SIG-M5 treated with dmso at 0.1 percent for 504 hours (cell line): ENCODE results near the gene LILRB3.
"Not testable (repeated sequence)": the region's sequence is repeated elsewhere in the genome, so short reads cannot be mapped to it uniquely, and the experiment has no call there.

Experiments
- DNase-seq: peaks from one replicate; lab custom pipeline; 2025; ENCODE audit not compliant: unreplicated experiment; lab: John Stamatoyannopoulos, UW

The LILRB3 gene

GRCh38 chr19:54222474-54223276 is at the start of gene LILRB3:
TSS of gene LILRB3 (minus strand) at chr19:54223007. CDS start at chr19:54222976, 31 bp downstream.
- DNase-seq: not testable (repeated sequence)

- DNase-seq: not testable (repeated sequence)
Observed at GRCh38 chr19:54272181-54272580, 49.4 kb upstream of the LILRB3 start.

- DNase-seq: not testable (repeated sequence)
Observed at GRCh38 chr19:54271587-54271986, 48.8 kb upstream of the LILRB3 start.

- DNase-seq: peak; percentile 17
Observed at GRCh38 chr19:54271106-54271505, 48.3 kb upstream of the LILRB3 start.

GRCh38 chr19:54268936-54269335 is 46.1 kb upstream of the LILRB3 start:
- DNase-seq: no peak

- DNase-seq: peak; percentile 36
Observed at GRCh38 chr19:54266133-54266532, 43.3 kb upstream of the LILRB3 start.

GRCh38 chr19:54262470-54262869 is 39.7 kb upstream of the LILRB3 start:
- no peak for DNase-seq

GRCh38 chr19:54262066-54262465 is 39.3 kb upstream of the LILRB3 start:
- DNase-seq: no peak

- DNase-seq: no peak
Observed at GRCh38 chr19:54257116-54257480, 34.3 kb upstream of the LILRB3 start, which contains the start of gene LILRB5. TSS of gene LILRB5 (minus strand) at chr19:54257273. CDS start at chr19:54257193, 80 bp downstream.

GRCh38 chr19:54256250-54257115 is 33.7 kb upstream of the LILRB3 start:
- no peak for DNase-seq

- DNase-seq: no peak
Observed at GRCh38 chr19:54255105-54255775, 32.4 kb upstream of the LILRB3 start.

GRCh38 chr19:54254195-54254906 is 31.5 kb upstream of the LILRB3 start:
- DNase-seq: no peak

GRCh38 chr19:54253331-54254194 is 30.8 kb upstream of the LILRB3 start:
- DNase-seq: no peak

- no peak for DNase-seq
Observed at GRCh38 chr19:54252845-54253244, 30.0 kb upstream of the LILRB3 start.

GRCh38 chr19:54252243-54252642 is 29.4 kb upstream of the LILRB3 start:
- DNase-seq: no peak

GRCh38 chr19:54248016-54248601 is 25.3 kb upstream of the LILRB3 start:
- DNase-seq: peak; percentile 86

GRCh38 chr19:54247106-54247930 is 24.5 kb upstream of the LILRB3 start:
- no peak for DNase-seq

GRCh38 chr19:54245936-54246335 is 23.1 kb upstream of the LILRB3 start:
- DNase-seq: no peak
